B cell (primary cell): ENCODE results near the gene NOP16.

Source experiments
- CTCF ChIP-seq: fragments of 200-600 bp; IDR thresholded peaks from one replicate; pipeline ENCODE4 v1.8.0; 2022; ENCODE audit warnings: antibody characterized with exemption, mild to moderate bottlenecking
- EZH2 ChIP-seq: IDR thresholded peaks from 2 replicates; pipeline ENCODE4 v1.6.1; 2012; ENCODE audit warnings: borderline replicate concordance, low read depth, mild to moderate bottlenecking, moderate library complexity, low read length; ENCODE audit not compliant: insufficient read depth, poor library complexity, severe bottlenecking

DNA sequence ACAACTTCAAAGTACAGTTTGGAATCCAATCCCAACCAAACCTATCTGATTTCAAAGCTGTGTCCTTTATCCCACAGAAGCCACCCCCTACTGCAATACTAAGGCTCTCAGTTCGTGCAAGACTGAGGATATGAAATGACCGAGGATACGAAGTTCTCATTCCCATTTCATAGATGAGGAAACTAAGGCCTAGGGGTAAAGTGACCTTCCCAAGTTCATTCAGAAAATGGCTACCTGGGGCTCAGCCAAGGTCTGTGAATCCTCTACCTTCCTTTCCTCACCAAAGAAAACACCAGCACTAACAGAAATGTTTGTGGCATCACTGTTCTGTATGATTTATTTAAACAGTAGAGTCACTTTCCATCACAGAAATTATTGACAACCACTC, 32.2 kb downstream of the NOP16 start:
- TF ChIP-seq CTCF: no peak
- TF ChIP-seq EZH2: no peak
